ENCODE results near the gene IBA57.
"Not testable (repeated sequence)": the region's sequence is repeated elsewhere in the genome, so short reads cannot be mapped to it uniquely, and the experiment has no call there.

IBA57 gene

GRCh38 chr1:228213917-228214808, 48.6 kb downstream of the IBA57 start:
- FAIRE-seq: no peak

- FAIRE-seq: no peak
Observed at GRCh38 chr1:228214921-228215662, 49.5 kb downstream of the IBA57 start.

GRCh38 chr1:228215663-228216116, 50.1 kb downstream of the IBA57 start:
- FAIRE-seq: no peak

- no peak for FAIRE-seq
Observed at GRCh38 chr1:228216371-228217320, 51.0 kb downstream of the IBA57 start.

GRCh38 chr1:228217551-228218344, 52.1 kb downstream of the IBA57 start:
- FAIRE-seq: no peak

- no peak for FAIRE-seq
Observed at GRCh38 chr1:228218513-228219244, 53.1 kb downstream of the IBA57 start.

DNA sequence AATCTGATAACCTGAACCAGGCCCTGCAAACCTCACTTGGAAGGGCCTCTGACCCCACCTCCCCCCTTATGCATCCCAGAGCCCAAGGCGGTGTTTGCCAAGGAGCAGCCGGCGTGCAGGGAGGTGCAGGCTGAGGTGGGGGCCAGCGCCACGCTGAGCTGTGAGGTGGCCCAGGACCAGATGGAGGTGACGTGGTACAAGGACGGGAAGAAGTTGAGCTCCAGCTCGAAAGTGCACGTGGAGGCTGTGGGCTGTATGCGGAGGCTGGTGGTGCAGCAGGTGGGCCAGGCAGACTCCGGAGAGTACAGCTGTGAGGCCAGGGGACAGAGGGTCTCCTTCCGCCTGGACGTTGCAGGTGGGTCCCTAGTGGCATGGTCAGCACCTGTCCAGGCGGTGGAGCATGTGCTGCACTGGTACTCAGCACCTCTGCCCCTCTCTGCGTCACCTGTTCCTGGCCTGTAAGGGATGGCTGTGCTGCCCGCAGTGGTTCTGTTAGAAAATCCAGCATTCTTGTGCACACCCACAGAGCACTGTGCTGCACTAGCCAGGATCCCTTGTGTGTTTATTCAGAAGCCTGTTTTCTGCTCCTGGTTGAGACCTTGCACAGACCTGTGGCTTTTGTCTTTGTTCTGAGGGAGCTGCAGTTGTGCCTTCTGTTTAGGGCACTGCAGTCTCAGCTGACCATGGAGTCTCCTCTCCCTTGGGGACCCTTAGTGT, 53.8 kb downstream of the IBA57 start:
- no peak for FAIRE-seq

DNA sequence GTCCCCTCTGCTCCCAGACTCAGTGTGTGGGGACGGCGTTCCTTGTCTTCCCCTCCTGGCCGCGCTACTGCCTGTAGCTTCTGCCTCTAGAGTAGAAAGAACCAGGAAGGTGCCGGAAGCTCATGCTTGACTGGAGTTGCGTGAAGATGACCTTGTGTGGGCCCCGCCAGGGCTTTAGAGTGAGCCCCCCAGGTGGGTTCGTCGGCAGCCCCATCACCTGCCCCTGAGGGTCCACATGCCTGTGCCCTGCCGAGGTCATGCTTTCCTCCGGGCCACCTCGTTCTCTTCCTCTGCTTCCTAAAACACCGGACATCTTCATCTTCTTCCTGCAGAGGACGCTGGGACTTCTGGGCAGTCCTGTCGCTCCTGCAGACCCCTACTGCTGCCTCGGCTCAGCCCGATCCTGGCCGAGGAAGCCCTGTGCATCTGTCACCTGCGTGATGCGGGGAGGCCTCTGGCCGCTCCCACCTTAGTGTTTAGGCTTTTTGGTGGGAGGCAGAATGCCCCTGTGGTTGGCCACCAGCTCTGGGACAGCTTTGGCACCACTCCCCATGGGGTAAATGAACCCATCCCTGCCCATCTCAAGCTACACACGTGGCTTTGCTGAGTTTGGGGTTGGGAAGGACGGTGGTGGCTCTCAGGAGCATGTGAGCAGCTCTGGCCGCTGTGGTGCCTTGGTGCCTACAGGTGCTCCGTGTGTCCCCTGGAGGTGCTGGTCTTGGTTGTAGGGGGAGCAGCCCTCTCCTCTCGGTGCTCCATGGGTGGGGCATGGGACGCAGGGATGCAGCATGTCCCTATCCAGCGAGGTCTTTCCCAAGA, 54.6 kb downstream of the IBA57 start:
- no peak for FAIRE-seq

DNA sequence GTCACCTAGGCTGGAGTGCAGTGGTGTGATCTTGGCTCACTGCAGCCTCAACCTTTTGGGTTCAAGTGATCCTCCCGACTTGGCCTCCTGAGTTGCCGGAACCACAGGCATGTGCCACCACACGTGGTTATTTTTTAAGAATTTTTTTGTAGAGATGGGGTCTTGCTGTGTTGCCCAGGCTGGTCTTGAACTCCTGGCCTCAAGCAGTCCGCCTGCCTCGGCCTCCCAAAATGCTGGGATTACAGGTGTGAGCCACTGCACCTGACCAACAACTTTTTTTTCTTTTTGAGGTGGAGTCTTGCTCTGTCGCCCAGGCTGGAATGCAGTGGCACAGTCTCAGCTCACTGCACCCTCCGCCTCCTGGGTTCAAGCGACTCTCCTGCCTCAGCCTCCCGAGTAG, 55.5 kb downstream of the IBA57 start:
- FAIRE-seq: not testable (repeated sequence)

DNA sequence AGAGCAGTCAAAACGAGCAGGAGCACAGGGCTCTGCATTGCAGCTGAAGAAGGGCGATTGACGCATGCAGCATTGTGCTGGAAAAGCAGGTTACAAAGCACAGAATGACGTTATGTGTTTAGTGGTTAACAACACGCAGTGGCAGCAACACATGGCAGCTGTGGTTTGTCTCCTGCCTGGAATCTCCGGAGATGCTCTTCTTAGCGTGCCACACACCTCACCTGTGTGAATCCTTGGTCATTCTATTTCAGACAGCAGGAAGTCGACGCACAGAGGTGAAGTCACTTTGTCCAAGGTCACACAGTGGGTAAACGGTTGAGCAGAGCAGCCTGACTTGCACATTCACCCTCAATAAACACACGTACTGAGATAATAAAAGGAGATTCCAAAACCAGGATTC, 56.9 kb downstream of the IBA57 start:
- FAIRE-seq: no peak

GRCh38 chr1:228224198-228225164, 58.9 kb downstream of the IBA57 start:
- no peak for FAIRE-seq

GRCh38 chr1:228225165-228225710, 59.6 kb downstream of the IBA57 start:
- FAIRE-seq: no peak

DNA sequence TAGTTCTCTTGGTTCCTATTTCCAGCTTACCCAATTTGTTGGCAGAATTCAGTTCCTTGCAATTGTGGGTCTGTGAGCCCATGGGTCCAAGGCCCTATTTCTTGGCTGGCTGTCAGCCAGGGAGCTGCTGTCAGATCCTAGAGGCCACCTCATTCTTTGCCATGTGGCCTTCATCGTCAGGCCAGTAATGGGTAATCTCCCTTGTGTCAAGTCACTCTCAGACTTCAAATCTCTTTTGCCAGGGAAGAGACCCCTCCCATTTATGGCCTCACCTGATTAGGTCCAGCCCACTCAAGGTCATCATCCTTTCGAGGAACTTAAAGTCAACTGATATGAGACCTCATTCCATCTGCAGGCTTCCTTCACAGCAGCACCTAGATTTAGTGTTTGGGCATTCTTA, 60.1 kb downstream of the IBA57 start:
- no peak for FAIRE-seq

- FAIRE-seq: no peak
Observed at GRCh38 chr1:228226141-228226874, 60.7 kb downstream of the IBA57 start.

DNA sequence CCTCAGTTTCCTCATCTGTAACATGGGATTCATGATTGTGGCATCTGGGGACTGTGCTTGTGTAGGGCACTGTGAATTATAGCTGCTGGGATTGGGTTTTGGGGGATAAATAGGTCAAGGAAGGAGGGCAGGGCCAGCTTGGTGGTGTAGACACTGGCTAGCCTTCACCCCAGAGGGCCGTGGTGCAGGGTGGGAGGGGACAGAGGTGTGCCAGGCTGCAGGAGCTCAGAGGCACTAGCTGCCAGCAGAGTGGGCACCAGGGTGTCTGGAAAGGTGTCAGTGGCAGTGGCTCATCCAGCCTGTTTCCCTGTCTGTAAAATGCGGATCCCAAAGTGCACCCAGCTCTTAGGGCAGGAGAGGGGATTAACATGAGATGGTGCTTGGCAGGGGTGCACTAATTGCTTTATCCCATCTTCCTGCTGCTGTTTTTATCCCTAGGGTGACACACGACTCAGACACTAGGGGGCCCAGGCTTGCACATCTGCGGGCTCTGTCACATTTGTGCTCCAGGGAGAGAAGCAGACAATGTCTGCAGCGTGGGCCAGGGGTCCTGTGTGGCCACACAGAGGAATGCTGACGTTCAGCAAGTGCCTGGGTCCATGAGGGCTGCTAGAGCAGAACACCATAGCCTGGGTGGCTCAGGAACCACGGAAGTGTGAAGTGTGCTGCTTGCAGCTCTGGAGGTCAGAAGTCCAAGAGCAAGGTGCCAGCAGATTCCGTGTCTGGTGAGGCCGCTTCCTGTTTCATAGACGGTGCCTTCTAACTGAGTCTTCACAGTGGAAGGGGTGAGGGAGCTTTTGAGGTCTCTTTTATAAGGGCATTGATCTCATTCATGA, 61.6 kb downstream of the IBA57 start:
- FAIRE-seq: no peak

- FAIRE-seq: not testable (repeated sequence)
Observed at GRCh38 chr1:228228147-228228546, 62.5 kb downstream of the IBA57 start.
